GM19099 (cell line): ENCODE data around the gene HES5.

Source experiments
- POLR2A ChIP-seq: IDR thresholded peaks from 3 replicates; pipeline ENCODE4 v1.6.1; 2011; ENCODE audit warnings: low read depth; ENCODE audit not compliant: insufficient read length; ENCODE audit errors: extremely low read depth

The HES5 gene

GRCh38 chr1:2529784-2530512 is at the start of gene HES5:
Gene HES5, minus strand, starts transcription at chr1:2530263. Its CDS starts 99 bp downstream, at chr1:2530164.
- no peak for TF ChIP-seq POLR2A

GRCh38 chr1:2578758-2579118 is 48.7 kb upstream of the HES5 start:
- TF ChIP-seq POLR2A, result no peak

GRCh38 chr1:2575801-2576663 is 46.0 kb upstream of the HES5 start:
- no peak for TF ChIP-seq POLR2A

- no peak for TF ChIP-seq POLR2A
These were observed 44.3 kb upstream of the HES5 start for GRCh38 chr1:2574350-2574749.

GRCh38 chr1:2573250-2573920 is 43.3 kb upstream of the HES5 start:
- TF ChIP-seq POLR2A, result no peak

GRCh38 chr1:2571348-2571747 is 41.3 kb upstream of the HES5 start:
- TF ChIP-seq POLR2A, result no peak

GRCh38 chr1:2570332-2570731 is 40.3 kb upstream of the HES5 start:
- TF ChIP-seq POLR2A, result no peak

- TF ChIP-seq POLR2A, result no peak
These were observed 39.0 kb upstream of the HES5 start for GRCh38 chr1:2569060-2569459.

GRCh38 chr1:2567083-2567679 is 37.1 kb upstream of the HES5 start:
- no peak for TF ChIP-seq POLR2A

- TF ChIP-seq POLR2A, result no peak
These were observed 36.3 kb upstream of the HES5 start for GRCh38 chr1:2566101-2567045.

GRCh38 chr1:2564815-2565374 is 34.8 kb upstream of the HES5 start:
- no peak for TF ChIP-seq POLR2A

- TF ChIP-seq POLR2A, result no peak
These were observed 34.1 kb upstream of the HES5 start for GRCh38 chr1:2564006-2564814.

GRCh38 chr1:2563205-2563604 is 33.1 kb upstream of the HES5 start:
- no peak for TF ChIP-seq POLR2A
